Right ventricle myocardium superior (tissue), 1 donor: Measurements from ENCODE around the gene NFE2L3. TPM values are rescaled to one million over a fixed set of nuclear protein-coding genes. Genes with fewer than 3 reads are reported as not detected.
"Not testable (repeated sequence)": the region's sequence is repeated elsewhere in the genome, so short reads cannot be mapped to it uniquely, and the experiment has no call there.

Experiments used
- ATAC-seq: fragments of 200-7000 bp; cut with Tn5 transposase; one replicate; pipeline ENCODE4 v1.9.1; 2020; ENCODE audit warnings: mild to moderate bottlenecking; ENCODE audit not compliant: poor library complexity
- DNase-seq: peaks from one replicate; pipeline ENCODE4 v3.0.0-alpha.2; 2020
- intact Hi-C: fragments of 100-400 bp; cut with DNase I; formaldehyde crosslinking; loops from one replicate; pipeline ENCODE4 v1.11.2; 2022
- total RNA-seq: library from RNA; stranded (reverse); fragmentation: NEBNext Ultra II Directional; extraction: Animal tissue kit (Norgen Biotek cat#: 25700); gene quantifications from one replicate; pipeline ENCODE4 v1.2.1, GENCODE V29; 2021
- donor health status: DM: no; HTN: yes; CAD: no; lungs with severe emphysema.

Gene NFE2L3
- total RNA-seq, 1 donor from 2014 or later, result 0.91 TPM

DNA sequence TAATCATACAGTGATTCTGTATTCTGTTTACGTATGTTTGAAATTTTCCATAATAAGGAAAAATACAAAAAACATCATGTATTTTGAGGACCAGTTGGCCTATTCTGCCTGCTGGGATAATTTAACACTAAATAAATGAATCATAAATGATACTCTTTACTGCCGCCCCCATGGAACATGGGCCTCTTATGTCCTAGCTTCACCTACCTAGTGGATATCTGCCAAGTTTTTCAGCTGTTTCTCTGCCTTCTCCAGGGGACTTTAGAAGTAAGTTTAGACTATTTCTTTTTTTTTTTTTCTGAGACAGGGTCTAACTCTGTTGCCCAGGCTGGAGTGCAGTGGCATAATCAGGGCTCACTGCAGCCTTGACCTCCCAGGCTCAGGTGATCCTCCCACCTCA is 10.4 kb downstream of the NFE2L3 start:
- DNase-seq, result no peak
- intact Hi-C loops, result no loop called here
- no peak for ATAC-seq

- DNase-seq, ATAC-seq, intact Hi-C loops: not testable (repeated sequence)
These were observed 11.8 kb downstream of the NFE2L3 start for GRCh38 chr7:26163804-26164203.

DNA sequence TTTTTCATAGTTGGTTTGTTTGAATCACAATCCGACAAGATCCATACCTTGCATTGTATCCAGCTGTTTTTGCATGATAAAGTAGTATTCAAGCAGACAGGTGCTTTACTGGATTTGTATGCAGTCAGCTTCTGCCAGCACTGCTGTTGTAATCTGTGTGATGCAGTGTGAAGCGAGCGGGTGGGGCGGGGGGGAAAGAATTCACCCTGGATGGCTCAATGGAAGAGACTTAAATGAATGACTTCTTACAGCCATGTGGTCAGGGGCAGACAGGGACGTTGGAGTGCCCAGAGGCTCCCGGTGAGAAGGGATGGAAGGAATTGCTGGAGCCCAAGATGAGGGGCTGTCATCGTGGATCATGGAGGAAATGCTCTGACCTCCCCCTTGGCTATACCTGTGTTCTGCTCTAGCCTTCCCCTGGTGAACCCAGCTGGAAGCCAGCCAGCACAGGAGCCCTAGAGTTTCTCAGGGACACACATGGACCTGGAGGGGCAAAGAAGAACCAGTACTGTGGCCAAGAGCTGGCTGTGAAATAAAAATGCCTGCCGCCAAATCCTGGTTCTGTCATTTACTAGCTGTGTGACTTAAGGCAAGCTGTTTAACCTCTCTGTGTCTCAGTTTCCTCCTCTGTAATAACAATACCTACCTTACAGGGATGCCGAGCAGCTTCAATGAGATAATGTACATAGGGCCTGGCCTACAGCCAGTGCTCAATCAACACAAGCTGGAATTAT is 14.1 kb downstream of the NFE2L3 start:
- DNase-seq (no peak), ATAC-seq (no peak)
- intact Hi-C loops, result no loop called here

GRCh38 chr7:26166684-26167266 is 14.8 kb downstream of the NFE2L3 start:
- intact Hi-C loops, result no loop called here
- DNase-seq (no peak), ATAC-seq (no peak)

DNA sequence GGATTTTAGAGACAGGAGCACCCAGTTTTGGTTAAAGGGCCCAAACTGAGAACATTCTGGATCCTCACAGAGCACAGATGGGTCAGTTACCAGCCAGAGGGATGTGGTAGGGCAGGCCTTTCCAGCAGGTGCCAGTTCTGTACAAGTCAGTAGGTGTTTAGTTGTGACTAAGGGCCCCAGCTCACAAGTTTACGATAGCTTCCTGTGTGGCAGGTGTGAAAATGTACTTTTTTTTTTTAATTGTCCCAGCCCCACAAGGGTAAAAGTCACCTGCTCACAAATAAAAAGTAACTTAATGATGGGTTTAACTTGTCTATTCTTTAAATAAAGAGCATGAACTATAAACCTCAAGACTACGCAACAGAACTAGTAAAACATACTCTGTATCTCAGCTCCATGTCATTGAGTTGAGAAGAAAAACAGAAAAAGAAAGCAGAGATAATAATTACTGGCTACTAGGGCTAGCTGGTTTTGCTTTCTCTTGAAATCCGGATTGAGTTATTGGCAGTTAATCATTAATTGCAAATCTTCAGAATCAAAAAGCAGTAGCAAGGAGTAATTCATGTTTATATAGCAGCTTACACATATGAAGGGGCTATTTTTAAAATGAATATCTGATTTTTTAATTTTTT is 15.4 kb downstream of the NFE2L3 start:
- DNase-seq, result no peak
- ATAC-seq, result no peak
- intact Hi-C loops, result no loop called here

- ATAC-seq (no peak), DNase-seq (no peak)
- intact Hi-C loops, result no loop called here
These were observed 16.5 kb downstream of the NFE2L3 start for GRCh38 chr7:26168458-26169023.

DNA sequence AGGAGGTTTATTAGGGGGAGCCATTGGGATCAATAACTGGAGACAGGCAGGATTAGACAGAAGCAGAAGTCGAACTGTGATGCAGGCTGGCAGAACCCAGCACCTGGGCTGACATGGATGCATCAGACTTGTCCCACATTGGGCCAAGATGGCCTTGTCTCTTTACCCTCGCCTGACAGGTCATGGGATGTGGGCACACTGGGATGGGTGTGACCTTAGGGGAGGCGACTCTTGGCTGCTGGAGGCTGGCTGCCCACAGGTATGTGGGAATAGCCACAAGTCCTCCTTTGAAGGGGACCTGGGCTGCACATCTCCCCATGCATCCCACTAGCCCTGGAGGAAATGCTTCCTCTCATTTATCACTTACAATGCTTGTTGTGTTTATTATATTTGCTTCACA is 17.3 kb downstream of the NFE2L3 start:
- no peak for ATAC-seq

GRCh38 chr7:26170663-26171062 is 18.7 kb downstream of the NFE2L3 start:
- DNase-seq (no peak), ATAC-seq (no peak)
- intact Hi-C loops, result no loop called here

More for the DNA sequence above, 17.3 kb downstream of the NFE2L3 start:
- intact Hi-C loops, result no loop called here
- no peak for DNase-seq

GRCh38 chr7:26171601-26172000 is 19.6 kb downstream of the NFE2L3 start:
- ATAC-seq, result no peak
- no peak for DNase-seq
- intact Hi-C loops, result no loop called here

- DNase-seq (no peak), ATAC-seq (no peak)
- intact Hi-C loops, result no loop called here
These were observed 20.1 kb downstream of the NFE2L3 start for GRCh38 chr7:26172048-26172447.

DNA sequence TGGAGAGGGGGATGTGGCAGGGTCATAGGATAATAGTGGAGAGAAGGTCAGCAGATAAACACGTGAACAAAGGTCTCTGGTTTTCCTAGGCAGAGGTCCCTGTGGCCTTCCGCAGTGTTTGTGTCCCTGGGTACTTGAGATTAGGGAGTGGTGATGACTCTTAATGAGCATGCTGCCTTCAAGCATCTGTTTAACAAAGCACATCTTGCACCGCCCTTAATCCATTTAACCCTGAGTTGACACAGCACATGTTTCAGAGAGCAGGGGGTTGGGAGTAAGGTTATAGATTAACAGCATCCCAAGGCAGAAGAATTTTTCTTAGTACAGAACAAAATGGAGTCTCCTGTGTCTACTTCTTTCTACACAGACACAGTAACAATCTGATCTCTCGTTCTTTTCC is 23.9 kb downstream of the NFE2L3 start:
- ATAC-seq, intact Hi-C loops, DNase-seq: not testable (repeated sequence)

DNA sequence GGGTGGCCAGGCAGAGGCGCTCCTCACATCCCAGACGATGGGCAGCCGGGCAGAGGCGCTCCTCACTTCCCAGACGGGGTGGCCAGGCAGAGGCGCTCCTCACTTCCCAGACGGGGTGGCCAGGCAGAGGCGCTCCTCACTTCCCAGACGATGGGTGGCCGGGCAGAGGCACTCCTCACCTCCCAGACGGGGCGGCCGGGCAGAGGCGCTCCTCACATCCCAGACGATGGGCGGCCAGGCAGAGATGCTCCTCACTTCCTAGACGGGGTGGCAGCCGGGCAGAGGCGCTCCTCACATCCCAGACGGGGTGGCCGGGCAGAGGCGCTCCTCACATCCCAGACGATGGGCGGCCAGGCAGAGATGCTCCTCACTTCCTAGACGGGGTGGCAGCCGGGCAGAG is 24.7 kb downstream of the NFE2L3 start:
- DNase-seq, ATAC-seq, intact Hi-C loops: not testable (repeated sequence)

DNA sequence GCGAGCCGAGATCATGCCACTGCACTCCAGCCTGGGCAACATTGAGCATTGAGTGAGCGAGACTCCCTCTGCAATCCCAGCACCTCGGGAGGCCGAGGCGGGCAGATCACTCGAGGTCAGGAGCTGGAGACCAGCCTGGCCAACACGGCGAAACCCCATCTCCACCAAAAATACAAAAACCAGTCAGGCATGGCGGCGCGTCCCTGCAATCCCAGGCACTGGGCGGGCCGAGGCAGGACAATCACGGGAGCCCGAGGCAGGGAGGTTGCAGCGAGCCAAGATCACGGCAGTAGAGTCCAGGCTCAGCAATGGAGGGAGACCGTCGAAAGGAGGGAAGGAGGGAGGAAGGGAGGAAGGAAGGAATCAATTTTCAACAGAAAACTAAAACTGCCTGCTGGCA is 25.3 kb downstream of the NFE2L3 start:
- ATAC-seq, DNase-seq, intact Hi-C loops: not testable (repeated sequence)

GRCh38 chr7:26178272-26178960 is 26.4 kb downstream of the NFE2L3 start:
- ATAC-seq (no peak), DNase-seq (no peak)
- intact Hi-C loops, result no loop called here

DNA sequence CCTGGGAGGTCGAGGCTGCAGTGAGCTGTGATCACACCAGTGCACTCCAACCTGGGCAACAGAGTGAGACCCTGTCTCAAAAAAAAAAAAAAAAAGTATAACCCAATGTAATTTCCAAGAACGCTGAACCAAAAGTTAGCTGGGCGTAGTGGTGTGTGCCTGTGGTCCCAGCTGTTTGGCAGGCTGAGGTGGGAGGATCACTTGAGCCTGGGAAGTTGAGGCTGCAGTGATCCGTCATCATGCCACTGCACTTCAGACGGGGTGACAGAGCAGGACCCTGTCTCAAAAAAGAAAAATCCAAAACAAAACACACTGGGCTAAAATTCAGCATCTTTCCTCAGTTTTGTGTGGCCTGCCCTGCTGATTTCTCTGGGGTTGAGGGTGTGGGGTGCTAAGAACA is 27.4 kb downstream of the NFE2L3 start:
- DNase-seq (no peak), ATAC-seq (no peak)
- intact Hi-C loops, result no loop called here

DNA sequence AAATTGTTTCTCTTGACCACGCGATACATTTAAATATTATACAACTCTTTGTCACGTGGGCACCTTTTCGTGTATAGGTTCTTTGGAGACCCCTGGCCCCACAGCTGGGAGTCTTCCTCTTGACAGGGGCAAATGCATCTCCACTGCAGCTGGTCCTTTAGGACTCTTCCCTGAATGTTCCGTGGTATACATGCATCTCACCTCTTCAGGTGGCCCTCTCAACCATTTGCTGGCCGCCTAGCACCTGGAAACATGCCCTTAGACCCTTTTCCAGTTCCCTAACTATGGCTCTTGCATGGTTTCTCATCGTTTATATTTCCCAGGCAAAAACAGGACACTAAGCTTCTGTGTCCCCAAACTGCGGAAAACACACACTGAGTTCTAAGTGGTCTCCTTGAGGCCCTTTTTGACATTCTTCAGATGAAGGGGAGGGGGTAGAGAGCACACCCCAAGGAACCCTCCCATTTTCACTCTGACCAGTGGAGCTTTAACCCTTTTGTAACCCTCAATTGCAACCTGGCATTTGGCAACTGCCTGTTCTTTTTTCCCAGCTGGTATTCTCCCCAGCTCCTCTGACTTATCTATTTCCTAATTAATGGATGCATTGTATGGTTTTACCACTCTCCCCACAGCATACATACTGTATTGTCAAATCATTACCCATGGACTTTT is 28.0 kb downstream of the NFE2L3 start:
- DNase-seq, result no peak
- ATAC-seq, result peak; percentile 2
- intact Hi-C loops, result no loop called here

GRCh38 chr7:26180792-26181198 is 28.8 kb downstream of the NFE2L3 start:
- ATAC-seq (peak; percentile 14), DNase-seq (no peak)
- intact Hi-C loops, result no loop called here

GRCh38 chr7:26181474-26182227 is 29.7 kb downstream of the NFE2L3 start:
- DNase-seq (no peak), ATAC-seq (no peak)
- intact Hi-C loops, result no loop called here
